Measurements from ENCODE around the gene ARL15. TPM values are rescaled to one million over a fixed set of nuclear protein-coding genes. Genes with fewer than 3 reads are reported as not detected.

ARL15 gene
- total and polyA plus RNA-seq, 9 of the 15 experiments (the other 6 are each of a cell fraction or from before 2014, with no cell fraction given), result 18.5 to 80.4 (median 57.0) TPM

GRCh38 chr5:54040018-54040417 lies 270.4 kb downstream of the ARL15 start (continued):
- TF ChIP-seq GTF3C2 (IDR thresholded peaks at IDR 0.05; ENCODE audit: borderline replicate concordance, extremely low read depth, insufficient read length), result no peak
- no peak for TF ChIP-seq ETS1 (conservative IDR thresholded peaks at IDR 0.05; ENCODE audit: control insufficient read depth, low read depth, low read length)
- no peak for TF ChIP-seq SRF (CRISPR knock-in tag; IDR thresholded peaks at IDR 0.05)
- no peak for TF ChIP-seq ZNF511 (CRISPR knock-in tag; IDR thresholded peaks at IDR 0.05)
- no peak for TF ChIP-seq ZBTB12 (CRISPR knock-in tag; IDR thresholded peaks at IDR 0.05)
- no peak for TF ChIP-seq RBM22 (IDR thresholded peaks at IDR 0.05; ENCODE audit: low read depth, low read length, poor library complexity, severe bottlenecking)
- no peak for TF ChIP-seq ZNF282 (CRISPR knock-in tag; IDR thresholded peaks at IDR 0.05)
- TF ChIP-seq ELF1 (tag; IDR thresholded peaks at IDR 0.05), result no peak
- no peak for TF ChIP-seq TCF7L2 (IDR thresholded peaks at IDR 0.05; ENCODE audit: low read depth, low read length)

Data from K562 (cell line).